Measurements from ENCODE around the gene STX4.

STX4 gene, protein sequence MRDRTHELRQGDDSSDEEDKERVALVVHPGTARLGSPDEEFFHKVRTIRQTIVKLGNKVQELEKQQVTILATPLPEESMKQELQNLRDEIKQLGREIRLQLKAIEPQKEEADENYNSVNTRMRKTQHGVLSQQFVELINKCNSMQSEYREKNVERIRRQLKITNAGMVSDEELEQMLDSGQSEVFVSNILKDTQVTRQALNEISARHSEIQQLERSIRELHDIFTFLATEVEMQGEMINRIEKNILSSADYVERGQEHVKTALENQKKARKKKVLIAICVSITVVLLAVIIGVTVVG

GRCh38 chr16:31032736-31033708 lies at the start of gene STX4:
Gene STX4, plus strand, starts transcription at chr16:31033558. Its CDS starts 248 bp downstream, at chr16:31033806.
- DNase-seq, result peak; percentile 97

- no peak for DNase-seq
Observed at GRCh38 chr16:30983898-30984610, 49.3 kb upstream of the STX4 start.

GRCh38 chr16:30984669-30985400 lies 48.5 kb upstream of the STX4 start, which contains the start of gene HSD3B7:
Gene HSD3B7, plus strand, starts transcription at chr16:30985207. Its CDS starts 452 bp downstream, at chr16:30985659.
- peak; percentile 78 for DNase-seq

DNA sequence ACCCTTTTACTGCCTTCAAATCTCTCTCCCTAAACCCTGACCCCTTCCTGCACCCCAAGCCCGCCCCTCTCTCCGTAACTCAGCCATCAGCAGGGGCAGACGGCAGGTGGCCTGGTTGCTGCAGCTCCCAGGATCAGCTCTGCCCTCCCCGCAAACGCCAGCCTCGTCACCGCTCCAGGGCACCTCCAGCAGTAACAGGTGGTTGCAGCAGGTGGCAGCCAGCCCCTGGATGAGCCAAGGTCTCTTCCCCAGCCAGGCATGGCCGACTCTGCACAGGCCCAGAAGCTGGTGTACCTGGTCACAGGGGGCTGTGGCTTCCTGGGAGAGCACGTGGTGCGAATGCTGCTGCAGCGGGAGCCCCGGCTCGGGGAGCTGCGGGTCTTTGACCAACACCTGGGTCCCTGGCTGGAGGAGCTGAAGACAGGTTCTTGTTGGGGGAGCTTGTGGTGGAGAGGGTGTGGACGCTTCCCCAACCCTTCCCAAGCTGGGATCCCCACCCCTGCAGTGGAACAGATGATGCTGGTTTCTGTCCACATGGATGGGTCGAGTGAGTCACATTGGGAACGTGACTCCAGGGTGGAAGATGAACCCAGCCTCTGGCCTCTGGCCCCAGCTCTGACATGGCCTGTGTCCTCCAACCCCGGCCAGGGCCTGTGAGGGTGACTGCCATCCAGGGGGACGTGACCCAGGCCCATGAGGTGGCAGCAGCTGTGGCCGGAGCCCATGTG lies 47.8 kb upstream of the STX4 start:
- DNase-seq, result peak; percentile 33

- DNase-seq, result no peak
Observed at GRCh38 chr16:30986129-30986991, 47.0 kb upstream of the STX4 start.

DNA sequence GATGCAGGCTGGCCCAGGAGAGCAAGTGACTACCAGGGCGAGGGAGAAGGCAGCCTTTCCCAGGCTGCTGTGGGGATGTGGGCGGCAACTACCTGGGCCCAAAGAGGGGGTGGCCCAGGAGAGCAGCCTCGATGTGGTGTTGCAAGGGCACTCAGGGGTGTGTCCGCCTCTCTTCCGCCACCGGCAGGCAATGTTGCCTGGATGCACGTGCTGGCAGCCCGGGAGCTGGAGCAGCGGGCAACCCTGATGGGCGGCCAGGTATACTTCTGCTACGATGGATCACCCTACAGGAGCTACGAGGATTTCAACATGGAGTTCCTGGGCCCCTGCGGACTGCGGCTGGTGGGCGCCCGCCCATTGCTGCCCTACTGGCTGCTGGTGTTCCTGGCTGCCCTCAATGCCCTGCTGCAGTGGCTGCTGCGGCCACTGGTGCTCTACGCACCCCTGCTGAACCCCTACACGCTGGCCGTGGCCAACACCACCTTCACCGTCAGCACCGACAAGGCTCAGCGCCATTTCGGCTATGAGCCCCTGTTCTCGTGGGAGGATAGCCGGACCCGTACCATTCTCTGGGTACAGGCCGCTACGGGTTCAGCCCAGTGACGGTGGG lies 45.7 kb upstream of the STX4 start:
- DNase-seq, result no peak

- no peak for DNase-seq
Observed at GRCh38 chr16:30989469-30990047, 43.8 kb upstream of the STX4 start.

DNA sequence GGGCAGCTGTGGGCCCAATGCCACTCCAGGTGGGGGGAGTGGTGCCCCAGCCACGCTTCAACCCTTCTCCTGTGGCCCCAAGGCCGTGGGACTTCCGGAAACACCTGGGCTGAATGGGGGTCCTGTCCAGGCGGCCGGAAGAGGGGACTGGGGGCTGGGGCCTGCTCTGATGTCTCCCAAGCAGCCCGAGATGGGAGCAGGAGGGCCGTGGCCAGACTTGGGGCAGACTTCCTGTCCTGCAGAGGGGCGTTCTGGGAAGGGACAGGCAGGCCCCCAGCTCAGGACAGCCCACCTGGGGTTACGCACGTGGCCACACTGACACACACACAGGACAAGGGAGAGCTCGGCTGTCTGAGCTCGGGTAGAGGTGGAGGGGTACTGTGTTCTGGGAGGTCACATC lies 43.3 kb upstream of the STX4 start:
- no peak for DNase-seq

GRCh38 chr16:30991052-30991451 lies 42.3 kb upstream of the STX4 start:
- DNase-seq, result no peak

- no peak for DNase-seq
Observed at GRCh38 chr16:30992276-30992780, 41.0 kb upstream of the STX4 start.

- DNase-seq, result no peak
Observed at GRCh38 chr16:30992931-30993816, 40.2 kb upstream of the STX4 start.

DNA sequence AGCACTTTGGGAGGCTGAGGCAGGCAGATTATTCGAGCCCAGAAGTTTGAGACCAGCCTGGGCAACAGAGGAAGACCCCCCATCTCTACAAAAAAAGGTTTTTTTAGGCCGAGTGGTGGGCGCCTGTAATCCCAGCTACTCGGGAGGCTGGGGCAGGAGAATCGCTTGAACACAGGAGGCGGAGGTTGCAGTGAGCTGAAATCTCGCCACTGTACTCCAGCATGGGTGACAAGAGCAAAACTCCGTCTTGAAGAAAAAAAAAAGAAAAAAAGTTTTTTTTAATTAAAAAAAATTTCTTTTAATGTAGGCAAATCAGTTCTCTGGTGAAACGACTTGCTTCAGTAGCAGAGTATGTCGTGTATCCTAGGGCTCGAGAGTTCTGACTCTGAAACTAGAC lies 37.4 kb upstream of the STX4 start:
- no peak for DNase-seq

DNA sequence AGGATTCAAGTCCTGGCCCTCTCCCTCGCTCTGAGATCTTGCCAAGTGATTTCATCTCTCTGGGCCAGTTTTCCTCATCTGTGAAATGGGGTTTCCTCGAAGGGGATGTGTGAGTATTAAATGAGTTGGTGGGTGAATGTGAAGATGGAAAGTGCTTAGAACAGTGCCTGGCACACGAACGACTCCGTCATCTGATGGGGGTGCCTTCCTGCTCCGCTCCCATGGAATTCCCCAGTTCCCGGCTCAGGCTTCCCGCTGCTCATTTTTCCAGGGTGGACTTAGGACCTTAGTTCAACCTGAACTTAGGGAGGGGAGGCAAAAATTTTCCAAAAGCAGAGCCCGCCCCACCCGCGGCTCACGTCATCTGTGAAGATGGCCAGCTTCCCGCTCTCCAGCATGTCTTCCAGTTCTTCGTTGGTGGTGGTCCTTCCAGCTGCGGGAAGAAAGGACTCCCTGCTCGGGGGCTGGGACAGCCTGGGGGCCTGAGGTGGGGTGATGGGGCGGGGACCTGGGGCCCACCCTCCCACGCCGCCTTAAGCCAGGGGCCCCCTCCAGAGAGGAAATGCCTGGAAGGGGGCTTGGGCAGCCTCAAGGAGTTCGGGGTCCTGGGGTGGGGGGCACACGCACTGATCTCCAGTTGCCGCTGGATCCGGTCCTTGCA lies 36.9 kb upstream of the STX4 start:
- peak; percentile 35 for DNase-seq

GRCh38 chr16:30996985-30997724 lies 36.2 kb upstream of the STX4 start:
- DNase-seq, result peak; percentile 86

DNA sequence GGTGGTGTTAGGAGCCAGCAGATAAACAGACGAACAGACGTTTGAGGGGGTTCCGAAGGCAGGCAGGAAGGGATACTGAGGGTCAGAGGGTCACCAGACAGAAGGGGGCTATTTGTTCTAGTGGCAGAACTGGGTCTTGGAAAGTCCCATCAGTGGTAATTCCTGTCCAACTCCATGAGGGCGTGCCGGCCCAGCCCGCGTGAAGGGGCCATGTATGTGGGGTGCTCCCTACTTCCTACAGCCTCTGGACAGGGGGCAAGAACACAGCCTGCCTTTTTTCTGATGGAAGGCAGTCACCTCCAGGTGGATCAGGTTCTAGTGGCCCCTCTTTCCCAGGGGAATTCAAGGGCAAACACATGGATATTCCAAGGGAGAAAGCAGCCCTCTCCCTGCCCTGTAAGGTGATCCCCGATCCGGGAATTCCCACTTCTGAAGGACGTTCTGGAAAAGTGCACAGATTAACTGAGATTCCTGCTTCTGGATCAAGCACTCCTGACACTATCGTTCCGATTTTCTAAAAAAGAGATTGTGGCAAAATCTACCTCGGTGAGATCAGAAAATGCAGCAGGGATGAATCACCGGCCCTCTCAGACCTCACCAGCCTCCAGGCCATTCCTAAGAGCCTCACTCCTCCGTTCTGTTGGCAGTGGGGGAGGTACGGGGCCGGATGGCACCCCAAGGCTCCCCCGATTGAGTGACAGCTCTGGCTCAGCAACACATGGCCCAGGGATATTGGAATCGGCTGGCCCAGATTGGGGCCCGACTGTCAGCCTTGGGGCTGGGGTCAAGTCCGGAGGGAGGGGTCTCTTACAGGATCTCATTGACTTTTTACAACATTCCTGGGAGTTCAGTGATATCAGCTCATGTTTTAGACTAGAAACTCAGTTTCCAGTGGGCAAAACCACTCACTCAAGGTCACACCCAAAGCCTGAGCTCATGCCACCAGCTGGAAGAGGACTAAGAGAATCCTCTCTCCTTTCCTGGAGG lies 35.3 kb upstream of the STX4 start:
- peak; percentile 96 for DNase-seq

Data from EL (cell line).